ENCODE results near the gene ZNF142.

The ZNF142 gene, protein sequence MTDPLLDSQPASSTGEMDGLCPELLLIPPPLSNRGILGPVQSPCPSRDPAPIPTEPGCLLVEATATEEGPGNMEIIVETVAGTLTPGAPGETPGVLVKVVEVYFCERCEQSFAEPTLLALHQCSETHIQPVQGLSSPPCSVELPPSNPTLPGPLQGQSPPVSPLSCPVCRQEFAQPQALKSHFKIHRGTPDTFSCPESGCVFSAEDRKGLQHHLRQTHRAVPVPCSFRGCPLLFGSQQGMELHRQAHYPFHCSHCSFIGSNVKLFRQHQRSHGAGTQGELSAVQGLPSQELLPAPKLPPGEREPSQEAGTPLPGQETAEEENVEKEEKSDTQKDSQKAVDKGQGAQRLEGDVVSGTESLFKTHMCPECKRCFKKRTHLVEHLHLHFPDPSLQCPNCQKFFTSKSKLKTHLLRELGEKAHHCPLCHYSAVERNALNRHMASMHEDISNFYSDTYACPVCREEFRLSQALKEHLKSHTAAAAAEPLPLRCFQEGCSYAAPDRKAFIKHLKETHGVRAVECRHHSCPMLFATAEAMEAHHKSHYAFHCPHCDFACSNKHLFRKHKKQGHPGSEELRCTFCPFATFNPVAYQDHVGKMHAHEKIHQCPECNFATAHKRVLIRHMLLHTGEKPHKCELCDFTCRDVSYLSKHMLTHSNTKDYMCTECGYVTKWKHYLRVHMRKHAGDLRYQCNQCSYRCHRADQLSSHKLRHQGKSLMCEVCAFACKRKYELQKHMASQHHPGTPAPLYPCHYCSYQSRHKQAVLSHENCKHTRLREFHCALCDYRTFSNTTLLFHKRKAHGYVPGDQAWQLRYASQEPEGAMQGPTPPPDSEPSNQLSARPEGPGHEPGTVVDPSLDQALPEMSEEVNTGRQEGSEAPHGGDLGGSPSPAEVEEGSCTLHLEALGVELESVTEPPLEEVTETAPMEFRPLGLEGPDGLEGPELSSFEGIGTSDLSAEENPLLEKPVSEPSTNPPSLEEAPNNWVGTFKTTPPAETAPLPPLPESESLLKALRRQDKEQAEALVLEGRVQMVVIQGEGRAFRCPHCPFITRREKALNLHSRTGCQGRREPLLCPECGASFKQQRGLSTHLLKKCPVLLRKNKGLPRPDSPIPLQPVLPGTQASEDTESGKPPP (N-terminal part only)

DNA sequence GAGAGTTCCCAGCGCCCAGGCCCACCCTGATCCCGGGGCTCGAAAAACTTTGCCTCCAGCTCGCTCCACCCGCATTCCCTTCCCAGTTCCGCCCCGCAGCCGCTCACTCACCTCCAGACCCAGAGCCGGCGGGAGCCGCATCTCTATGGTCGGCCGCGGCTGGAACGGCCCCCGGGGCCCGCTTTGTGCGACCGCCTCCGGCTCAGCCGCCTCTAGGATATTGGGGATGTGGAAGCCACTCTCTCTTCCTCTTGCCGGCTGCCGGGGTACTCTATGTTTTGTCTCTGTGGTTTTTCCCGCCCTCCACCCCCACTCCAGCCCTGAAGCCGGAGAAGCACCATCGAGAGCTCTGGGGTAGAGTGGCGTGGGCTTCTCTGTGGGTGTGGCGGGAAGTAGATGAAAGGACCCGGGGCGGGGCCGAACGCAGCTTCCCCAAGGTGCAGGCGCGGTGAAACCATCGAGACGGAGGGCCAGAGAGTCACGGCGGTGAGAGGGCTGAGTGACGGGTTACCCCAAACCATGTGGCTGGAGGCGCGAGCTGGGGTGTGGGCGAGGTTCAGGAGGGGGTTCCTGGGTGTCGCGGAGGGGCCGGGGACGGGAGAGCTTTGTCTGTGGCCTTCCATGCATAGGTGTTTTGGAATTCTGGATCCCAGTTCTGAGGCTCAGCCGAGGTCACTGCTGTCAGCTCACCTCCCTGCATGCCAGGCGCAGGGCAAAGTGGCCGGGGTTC lies at the start of gene ZNF142, which contains the start of gene BCS1L:
Gene ZNF142 (minus strand): TSS at position 366 of the 730 bp plus-strand sequence. CDS start 3,194 bp downstream, outside the sequence.
Gene BCS1L (plus strand): TSS at position 426 of the 730 bp plus-strand sequence. CDS start 1,305 bp downstream, outside the sequence.
- DNase-seq, result peak; percentile 88

DNA sequence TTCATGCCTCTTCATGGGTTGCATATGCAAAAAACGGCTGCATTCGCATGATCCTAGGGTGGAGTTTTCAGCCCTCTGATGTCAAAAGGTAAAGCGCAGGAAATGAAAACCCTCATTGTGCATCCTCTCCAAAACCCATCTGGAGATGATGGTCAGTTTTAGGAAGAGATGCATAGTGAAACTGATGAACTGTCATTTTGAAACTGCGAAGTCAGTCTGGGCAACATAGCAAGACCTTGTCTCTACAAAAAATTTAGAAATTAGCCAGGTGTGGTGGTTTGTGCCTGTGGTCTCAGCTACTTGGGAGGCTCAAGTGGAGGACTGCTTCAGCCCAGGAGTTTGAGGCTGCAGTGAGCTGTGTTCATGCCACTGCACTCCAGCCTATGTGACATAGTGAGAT lies 48.7 kb upstream of the ZNF142 start:
- no peak for DNase-seq

DNA sequence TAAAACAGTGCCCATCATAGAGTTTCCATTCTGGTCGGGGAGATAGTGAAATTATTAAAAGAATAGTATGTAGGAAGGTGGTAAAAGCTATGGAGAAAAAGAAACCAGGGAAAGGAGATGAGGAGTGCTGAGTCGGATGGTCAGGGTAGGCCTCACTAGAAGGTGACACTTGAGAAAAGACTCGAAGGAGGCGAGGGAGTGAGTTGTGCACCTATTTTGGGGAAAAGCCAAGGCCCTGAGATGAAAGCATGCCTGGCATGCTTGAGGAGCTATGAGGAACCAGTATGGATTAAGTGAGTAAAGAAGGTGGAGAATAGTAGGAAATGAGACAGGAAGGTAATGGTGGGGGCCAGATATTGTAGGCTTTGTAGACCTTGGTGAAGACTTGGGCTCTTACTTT lies 43.9 kb upstream of the ZNF142 start:
- DNase-seq, result no peak

DNA sequence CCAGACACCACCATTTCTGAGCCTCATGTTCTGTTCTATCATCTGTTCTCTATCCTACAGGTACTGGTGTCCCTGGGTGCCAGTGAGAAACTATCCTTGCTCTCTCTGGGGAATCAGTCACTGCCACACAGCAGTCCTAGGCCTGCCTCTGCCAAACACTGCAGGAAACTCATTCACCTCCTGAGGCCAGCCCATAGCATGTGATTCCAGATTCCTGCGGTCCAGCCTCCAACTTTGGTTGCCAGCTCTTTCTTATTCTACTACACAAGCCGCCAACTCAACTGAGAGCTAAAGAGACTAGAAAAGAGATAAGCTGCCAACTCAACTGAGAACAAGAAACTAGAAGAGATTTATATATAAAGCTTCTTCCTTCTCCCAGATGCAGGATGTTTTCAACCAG lies 42.4 kb upstream of the ZNF142 start:
- DNase-seq, result no peak

DNA sequence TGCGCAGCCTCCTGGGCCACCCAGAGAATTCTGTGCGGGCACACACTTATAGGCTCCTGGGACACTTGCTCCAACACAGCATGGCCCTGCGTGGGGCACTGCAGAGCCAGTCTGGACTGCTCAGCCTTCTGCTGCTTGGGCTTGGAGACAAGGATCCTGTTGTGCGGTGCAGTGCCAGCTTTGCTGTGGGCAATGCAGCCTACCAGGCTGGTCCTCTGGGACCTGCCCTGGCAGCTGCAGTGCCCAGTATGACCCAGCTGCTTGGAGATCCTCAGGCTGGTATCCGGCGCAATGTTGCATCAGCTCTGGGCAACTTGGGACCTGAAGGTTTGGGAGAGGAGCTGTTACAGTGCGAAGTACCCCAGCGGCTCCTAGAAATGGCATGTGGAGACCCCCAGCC lies 39.5 kb upstream of the ZNF142 start:
- no peak for DNase-seq

DNA sequence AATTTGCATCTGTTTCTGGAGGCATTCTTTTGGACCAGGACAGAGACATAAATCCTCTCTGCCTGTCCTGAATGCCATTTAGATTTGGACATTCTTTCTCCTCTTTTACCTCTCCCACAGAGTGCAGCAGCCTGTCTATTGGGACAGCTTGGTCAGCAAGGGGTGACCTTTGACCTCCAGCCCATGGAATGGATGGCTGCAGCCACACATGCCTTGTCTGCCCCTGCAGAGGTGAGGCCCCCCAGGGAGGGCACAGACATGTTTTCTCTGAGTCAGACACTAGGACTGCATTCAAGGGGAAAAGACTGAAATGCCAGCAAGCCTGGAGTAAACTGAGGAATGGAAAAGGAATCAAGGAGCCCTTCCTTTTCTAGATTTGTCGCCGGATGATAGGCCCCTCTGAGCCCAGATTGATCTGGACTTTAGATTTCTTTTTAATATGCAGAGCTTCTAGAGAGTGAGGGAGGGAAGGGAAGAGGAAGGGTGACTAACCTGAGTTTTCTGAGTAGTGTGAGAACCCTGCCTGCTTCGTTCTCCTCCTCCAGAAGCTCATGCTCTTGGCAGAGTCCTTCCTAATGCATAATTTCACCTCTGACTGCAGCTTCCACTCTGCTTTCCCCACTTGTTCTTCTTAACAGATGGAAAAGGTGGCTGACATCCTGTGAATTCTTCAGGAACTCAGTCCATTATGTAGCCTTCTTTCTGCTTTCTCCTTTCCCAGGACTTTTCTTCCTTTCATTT lies 35.2 kb upstream of the ZNF142 start:
- DNase-seq, result peak; percentile 57

DNA sequence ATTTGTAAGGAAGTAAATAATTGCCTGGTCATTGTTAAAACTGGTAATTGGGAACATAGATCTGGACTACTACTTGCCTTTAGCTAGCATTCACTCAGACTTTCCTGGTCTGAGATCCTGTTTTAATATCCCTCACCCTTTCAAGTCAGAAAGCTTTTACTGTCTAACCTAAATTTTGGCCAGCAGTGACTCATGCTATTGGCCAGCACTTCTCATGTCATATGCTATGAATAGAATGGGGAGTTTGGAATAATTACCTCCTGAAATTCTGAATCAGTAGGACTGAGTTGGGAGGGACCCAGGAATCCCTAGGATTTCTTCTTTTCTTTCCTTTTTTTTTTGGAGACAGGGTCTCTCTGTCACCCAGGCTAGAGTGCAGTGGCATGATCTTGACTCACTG lies 31.8 kb upstream of the ZNF142 start:
- no peak for DNase-seq

DNA sequence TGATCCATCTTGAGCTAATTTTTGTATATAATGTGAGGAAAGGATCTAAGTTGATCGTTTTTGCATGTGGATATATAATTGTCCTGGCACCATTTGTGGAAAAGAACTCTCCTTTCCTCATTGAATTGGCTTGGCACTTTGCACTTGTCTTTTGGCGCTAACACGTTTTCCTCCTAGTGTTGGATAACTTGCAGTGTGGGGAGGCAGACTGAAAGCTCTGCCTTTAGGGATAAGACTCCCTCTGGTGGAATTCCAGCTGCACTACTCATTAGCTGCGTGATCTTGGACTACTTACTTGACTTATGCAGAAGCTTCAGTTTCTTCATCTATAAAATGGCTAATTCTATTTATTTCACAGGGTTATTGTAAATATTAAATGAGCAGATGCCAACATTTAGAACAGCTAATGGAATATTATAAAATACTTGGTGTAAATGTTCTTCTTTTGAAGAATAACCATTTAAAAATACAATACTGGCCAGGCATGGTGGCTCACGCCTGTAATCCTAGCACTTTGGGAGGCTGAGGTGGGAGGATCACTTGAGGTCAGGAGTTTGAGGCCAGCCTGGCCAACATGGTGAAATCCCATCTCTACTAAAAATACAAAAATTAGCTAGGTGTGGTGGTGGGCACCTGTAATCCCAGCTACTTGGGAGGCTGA lies 28.1 kb upstream of the ZNF142 start:
- DNase-seq, result peak; percentile 52

DNA sequence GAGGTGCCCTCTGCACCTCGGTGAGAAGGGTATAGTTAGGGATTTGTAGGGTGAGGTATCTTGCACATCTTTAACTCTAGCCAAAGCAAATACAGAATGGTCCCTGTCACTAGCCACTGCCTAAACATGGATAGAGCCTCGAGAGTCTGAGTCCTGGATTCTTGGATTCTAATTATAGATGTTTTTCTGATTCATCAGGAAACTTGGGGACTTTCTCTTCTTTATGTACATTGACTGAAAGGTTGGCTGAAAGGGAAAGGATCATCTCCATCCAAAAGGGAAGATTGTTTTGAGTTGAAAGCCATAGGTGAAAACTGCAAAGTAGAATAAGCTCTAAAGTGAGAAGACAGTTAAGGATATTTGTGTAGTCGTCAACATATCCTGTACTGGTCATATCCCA lies 20.6 kb upstream of the ZNF142 start:
- no peak for DNase-seq

DNA sequence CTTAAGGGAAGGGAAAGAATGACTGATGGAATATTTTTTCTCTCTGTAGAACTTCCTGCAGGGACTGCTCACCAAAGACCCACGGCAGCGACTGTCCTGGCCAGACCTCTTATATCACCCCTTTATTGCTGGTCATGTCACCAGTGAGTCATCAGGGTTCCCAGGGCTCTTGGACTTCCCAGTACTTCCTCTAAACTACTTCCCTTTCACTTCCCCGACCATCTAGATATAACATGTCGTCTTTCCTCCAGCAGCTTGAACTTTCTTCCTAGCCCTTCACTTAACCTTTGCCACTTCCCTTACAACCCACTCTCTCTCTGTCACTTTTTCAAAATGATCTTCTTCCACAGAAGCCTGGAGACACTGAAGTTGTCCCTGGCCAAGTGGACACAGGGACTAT lies 19.7 kb upstream of the ZNF142 start:
- no peak for DNase-seq

DNA sequence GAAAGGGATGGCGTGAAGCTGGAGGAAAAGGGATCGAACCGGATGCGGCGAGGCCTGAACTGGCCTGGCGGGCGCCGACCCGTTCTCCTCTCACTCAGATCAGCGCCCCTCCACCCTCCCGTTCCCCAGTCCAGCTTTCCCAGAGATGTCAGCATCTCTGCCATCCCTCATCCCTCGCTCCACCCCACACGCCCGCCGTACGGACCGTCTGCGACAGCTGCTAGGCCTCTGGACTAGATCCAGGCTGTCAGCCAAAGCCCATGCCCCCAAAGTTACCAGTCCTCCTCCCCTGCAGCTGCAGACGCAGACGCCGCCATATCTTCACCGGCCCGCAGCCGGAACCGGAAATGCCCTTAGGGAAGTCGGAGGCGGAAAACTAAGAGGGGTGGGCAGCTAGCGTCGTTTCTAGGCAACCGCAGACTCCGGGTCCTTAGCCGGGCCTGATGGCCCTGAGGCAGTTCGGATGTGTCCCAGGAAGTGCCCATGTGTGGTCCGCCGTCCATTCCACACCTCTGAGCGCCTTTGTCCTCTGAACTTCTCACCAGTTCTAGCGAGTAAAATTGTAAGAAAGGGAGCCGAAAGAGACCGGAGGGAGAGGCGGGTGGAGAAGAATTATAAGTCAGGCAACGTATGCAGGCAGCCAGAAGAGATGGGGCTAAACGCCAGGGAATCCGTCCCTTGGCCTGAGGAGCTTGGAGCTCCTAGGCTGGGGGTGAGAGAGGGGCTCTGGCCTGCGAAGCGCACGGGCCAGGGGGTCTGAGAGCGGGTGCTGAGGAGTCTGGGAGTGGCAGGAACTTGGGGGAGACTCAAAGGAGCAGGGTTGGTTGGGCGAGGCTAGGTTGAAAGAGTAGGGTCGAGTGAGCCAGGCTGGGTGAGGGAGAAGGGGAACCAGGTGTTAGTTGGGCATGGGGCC lies 12.5 kb upstream of the ZNF142 start, which contains the start of the genes RNF25 and STK36:
Gene RNF25 (minus strand): TSS at position 349 of the 913 bp plus-strand sequence. CDS start 32 bp downstream, at position 317.
Gene STK36 (plus strand): TSS at position 433 of the 913 bp plus-strand sequence. CDS start 744 bp downstream, outside the sequence.
- peak; percentile 92 for DNase-seq

DNA sequence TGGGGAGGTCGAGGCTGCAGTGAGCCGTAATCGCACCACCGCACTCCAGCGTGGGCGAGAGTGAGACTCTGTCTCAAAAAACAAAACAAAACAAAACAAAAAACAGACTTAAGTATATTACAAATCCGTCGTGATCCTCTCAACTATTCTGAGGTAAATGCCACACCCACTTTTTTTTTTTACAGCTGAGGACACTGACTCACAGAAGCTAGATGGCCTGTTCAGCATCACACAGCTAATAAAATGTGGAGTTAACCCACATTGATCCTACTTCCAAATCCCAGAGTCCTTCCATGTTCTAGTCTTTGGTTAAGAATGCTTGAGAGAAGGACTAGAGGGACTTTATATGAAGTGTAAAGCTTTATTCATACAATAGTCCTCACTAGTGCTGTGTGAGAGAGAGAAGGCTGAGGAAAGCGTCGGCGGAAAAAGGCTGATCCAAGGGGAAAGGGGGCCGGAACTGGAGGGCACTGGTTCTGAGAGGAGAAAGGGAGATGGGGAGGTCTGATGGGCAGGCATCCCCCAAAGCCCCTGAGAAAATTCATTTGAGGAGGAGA lies 11.8 kb upstream of the ZNF142 start:
- no peak for DNase-seq

DNA sequence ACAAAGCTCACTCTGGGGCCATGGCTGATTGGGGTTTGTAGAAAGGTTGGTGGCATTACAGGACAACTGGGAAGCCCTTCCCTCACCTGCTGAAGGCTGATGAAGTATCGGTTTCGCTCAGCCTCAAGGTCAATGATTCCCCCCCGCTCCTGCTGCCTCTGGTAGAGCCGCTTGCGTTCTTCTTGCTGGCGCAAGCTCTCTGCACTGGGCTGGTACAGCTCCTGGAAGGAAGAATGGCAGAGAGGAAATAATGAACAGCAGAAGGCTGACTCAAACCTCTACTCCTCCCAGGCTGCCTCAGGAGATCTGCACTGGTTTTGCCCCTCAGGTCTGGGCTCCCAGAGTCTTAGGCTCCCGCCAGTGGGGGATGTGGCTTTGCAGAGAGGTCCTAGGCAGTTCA lies 5.2 kb upstream of the ZNF142 start:
- DNase-seq, result no peak

DNA sequence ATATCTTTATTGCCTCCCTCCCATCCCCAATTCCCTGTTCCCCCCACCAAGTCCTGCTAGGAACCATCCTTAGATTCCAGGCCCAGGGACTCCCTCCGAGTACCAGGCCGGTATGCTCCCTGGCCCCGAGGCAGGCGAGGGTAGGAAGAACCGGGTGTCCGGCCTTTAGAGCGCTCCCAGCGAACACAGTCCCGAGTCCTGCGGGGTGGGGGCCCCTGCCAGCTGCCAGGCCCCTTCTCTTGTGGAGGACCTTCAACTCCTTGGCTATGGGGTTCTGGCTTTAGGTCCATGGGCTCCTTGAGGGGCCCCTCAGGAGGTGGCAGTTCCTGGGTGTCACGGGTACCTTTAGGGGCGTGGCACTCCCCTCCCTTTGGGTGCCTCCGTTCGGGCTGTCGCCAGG lies 4.5 kb upstream of the ZNF142 start:
- no peak for DNase-seq

DNA sequence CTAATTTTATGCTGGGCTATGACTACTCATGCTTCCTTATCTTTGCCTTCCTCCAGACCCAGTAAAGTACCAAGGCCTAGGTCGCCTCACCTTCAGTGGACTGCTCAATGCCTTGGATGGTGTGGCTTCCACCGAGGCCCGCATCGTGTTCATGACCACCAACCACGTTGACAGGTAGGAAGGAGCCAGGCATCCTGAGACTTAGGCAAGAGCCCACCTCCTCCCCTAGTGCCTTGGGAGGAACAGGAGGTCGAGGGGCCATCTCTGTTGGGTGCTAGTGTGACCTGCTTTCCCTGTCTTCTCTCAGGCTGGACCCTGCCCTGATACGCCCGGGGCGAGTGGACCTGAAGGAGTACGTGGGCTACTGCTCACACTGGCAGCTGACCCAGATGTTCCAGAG lies 3.4 kb upstream of the ZNF142 start:
- no peak for DNase-seq

DNA sequence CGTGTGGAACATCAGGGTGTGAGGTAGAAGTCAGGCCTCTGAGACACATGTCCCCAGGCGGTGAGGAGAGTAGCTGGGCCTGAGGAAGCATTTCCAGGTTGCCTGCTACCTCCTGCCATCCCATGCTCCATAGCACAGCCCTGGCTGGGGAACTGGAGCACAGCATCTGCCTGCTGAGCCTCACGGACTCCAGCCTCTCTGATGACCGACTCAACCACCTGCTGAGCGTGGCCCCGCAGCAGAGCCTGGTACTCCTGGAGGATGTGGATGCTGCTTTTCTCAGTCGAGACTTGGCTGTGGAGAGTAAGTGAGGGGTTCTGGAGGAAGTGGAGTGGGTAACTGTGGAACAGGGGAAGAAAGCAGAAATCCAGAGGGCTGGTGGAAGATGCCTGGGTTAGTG lies 3.0 kb upstream of the ZNF142 start:
- DNase-seq, result no peak

DNA sequence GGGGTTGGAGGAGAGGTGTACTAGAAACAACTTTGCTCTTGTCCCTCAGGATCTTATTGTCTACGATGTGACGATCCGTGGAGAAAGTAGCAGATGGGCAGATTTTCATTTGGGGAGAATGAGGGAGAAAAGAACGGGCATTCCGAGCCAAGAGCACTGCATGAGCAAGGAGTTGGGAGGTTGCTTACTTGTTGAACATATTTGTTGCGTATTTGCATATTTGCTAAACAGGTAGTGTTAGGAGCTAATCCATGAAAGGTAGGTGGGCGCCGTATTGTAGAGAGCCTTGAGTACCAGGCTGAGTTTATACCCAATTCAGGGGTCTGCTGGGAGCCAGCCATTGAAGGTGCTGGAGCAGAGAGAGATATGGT lies 550 bp upstream of the ZNF142 start:
- DNase-seq, result no peak

DNA sequence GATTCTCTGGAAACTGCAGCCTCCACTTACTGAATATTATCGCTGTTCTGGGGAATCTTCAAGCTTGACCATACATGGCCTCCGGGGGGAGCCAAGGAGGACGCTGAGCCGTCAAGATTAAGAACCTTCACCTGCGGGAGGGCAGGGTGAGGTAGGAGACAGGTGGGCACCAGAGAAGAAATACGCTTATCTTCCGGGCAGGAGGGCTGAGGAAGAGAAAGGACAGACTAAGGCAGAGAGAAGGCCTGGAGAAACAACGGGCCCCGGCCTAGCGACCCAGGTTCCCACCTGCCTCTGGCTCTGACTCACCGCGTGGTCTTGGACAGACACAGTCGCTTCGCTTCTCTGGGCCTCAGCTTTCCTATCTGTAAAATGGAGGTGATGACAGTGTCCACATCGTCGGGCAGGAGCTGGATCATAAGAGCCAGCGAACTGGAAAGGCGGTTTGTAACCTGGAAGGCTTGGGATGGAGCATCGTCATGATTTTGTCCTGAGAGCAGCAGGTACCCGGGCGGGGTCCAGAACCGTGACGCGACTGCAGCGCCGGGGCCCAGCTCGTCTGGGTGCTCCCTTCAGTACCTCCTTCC lies 659 bp downstream of the ZNF142 start:
- peak; percentile 72 for DNase-seq

DNA sequence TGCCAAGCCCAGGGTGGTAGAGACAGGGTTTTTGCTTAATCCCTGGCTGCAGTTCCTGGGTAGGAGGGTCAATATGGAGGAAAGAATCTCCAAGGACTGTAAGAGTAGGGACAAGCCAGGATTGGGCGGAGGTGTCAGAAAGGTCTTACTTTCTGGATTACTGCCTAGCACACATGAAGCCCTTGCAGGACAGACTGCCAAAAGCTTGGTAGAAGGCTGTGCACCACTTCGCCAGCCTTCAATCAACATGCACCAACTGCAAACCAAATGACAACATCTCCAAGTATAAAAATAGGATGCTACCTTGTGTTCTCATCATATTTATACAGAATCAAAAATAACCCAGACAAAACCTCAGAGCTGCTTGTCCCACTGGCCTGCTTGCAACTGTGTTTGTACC lies 3.7 kb downstream of the ZNF142 start:
- no peak for DNase-seq

All from kidney glomerular epithelial cell (primary cell).